Hepatocyte (in vitro differentiated cells): ENCODE measurements around the gene AKAP12. TPM values are rescaled to one million over a fixed set of nuclear protein-coding genes. Genes with fewer than 3 reads are reported as not detected.

Experiments
- DNase-seq: peaks from one replicate; pipeline ENCODE4 v3.0.0-alpha.2; 2016; ENCODE audit warnings: low spot score
- H2AFZ ChIP-seq: fragments of 200-600 bp; sonication (generic); 2 replicates; pipeline ENCODE4 v1.6.0; 2016; ENCODE audit warnings: antibody characterized with exemption, mild to moderate bottlenecking
- H3K27ac ChIP-seq: fragments of 200-600 bp; sonication (generic); 2 replicates; pipeline ENCODE4 v1.5.1; 2016; ENCODE audit warnings: mild to moderate bottlenecking
- H3K27me3 ChIP-seq: fragments of 200-600 bp; sonication (generic); 2 replicates; pipeline ENCODE4 v1.6.1; 2016
- H3K36me3 ChIP-seq: fragments of 200-600 bp; sonication (generic); replicated peaks from 2 replicates; pipeline ENCODE4 v1.5.1; 2016; ENCODE audit warnings: low read depth; ENCODE audit not compliant: insufficient read depth
- H3K4me1 ChIP-seq: fragments of 200-600 bp; sonication (generic); 2 replicates; pipeline ENCODE4 v1.5.1; 2016; ENCODE audit warnings: mild to moderate bottlenecking, moderate library complexity; ENCODE audit not compliant: insufficient read depth
- H3K4me2 ChIP-seq: fragments of 200-600 bp; sonication (generic); 2 replicates; pipeline ENCODE4 v1.6.0; 2016
- H3K4me3 ChIP-seq: fragments of 200-600 bp; sonication (generic); 2 replicates; pipeline ENCODE4 v1.5.1; 2016; ENCODE audit warnings: mild to moderate bottlenecking
- H3K79me2 ChIP-seq: fragments of 200-600 bp; sonication (generic); 2 replicates; pipeline ENCODE4 v1.6.0; 2017; ENCODE audit warnings: mild to moderate bottlenecking
- H3K9me2 ChIP-seq: fragments of 200-600 bp; sonication (generic); replicated peaks from 2 replicates; pipeline ENCODE4 v1.6.0; 2017; ENCODE audit warnings: mild to moderate bottlenecking; ENCODE audit not compliant: insufficient read depth
- H3K9me3 ChIP-seq: fragments of 200-600 bp; sonication (generic); 2 replicates; pipeline ENCODE4 v1.5.1; 2016; ENCODE audit warnings: low read depth, mild to moderate bottlenecking
- H4K20me1 ChIP-seq: fragments of 200-600 bp; sonication (generic); 2 replicates; pipeline ENCODE4 v1.6.0; 2016; ENCODE audit warnings: mild to moderate bottlenecking; ENCODE audit not compliant: insufficient read depth, poor library complexity, severe bottlenecking
- CTCF ChIP-seq: fragments of 200-600 bp; sonication (generic); IDR thresholded peaks from 2 replicates; pipeline ENCODE4 v1.5.1; 2016; ENCODE audit warnings: antibody characterized with exemption, mild to moderate bottlenecking; ENCODE audit not compliant: poor library complexity
- EZH2 ChIP-seq: fragments of 200-600 bp; sonication (generic); IDR thresholded peaks from 2 replicates; pipeline ENCODE4 v1.6.1; 2016; ENCODE audit warnings: antibody characterized with exemption, mild to moderate bottlenecking, borderline replicate concordance
- EZH2phosphoT487 ChIP-seq: fragments of 200-600 bp; sonication (generic); IDR thresholded peaks from one replicate; pipeline ENCODE4 v1.6.1; 2018; ENCODE audit warnings: antibody characterized with exemption, mild to moderate bottlenecking, low read depth, moderate library complexity; ENCODE audit not compliant: unreplicated experiment, severe bottlenecking
- WGBS: methylation state at CpG from one replicate; pipeline ENCODE4 v1.1.6; 2016; ENCODE audit warnings: low lambda C conversion rate; ENCODE audit errors: missing lambda C conversion rate; 5-methylcytosine and 5-hydroxymethylcytosine counted together
- polyA plus RNA-seq: library from polyadenylated mRNA; unstranded; fragments of >200 nt; fragmentation: Nextera tagmentation; extraction: Ambion mirVana; gene quantifications from 2 replicates; pipeline ENCODE4 v1.2.1, GENCODE V29; 2016
- total RNA-seq: library from RNA; depleted of rRNA; stranded (reverse); fragments of >200 nt; gene quantifications from 2 replicates; pipeline ENCODE4 v1.2.3, GENCODE V29; 2014

Gene AKAP12
- total and polyA plus RNA-seq, 2 experiments from 2014 or later = 32.1 to 46.2 TPM

- Histone ChIP-seq H2AFZ (no peak overlapping the region), H3K79me2 (no peaks in the 10 kb centered on the region), H3K4me1 (peaks cover 3% of the 10 kb centered on the region), H4K20me1 (no peaks in the 10 kb centered on the region), H3K4me2 (no peak overlapping the region), H3K9me3 (no peaks in the 10 kb centered on the region), H3K4me3 (no peak overlapping the region), H3K36me3 (no peaks in the 10 kb centered on the region), H3K9me2 (no peaks in the 10 kb centered on the region), H3K27me3 (peaks cover 4% of the 10 kb centered on the region), H3K27ac (no peak overlapping the region)
- TF ChIP-seq EZH2phosphoT487 (no peak), EZH2 (no peak), CTCF (no peak)
- WGBS = 86% methylated on average over 6 of the region's 6 CpGs
- no peak for DNase-seq
Measured at GRCh38 chr6:151236668-151237401, 2.9 kb upstream of the AKAP12 start.

- peak overlapping the region; percentile 70 for H2AFZ ChIP-seq
- no peaks in the 10 kb centered on the region for H3K9me3 ChIP-seq
- no peaks in the 10 kb centered on the region for H4K20me1 ChIP-seq
- H3K27ac ChIP-seq = peak overlapping the region; percentile 74
- peak overlapping the region; percentile 96 for H3K4me2 ChIP-seq
- under 1% methylated on average over 55 of the region's 60 CpGs for WGBS
- peaks cover 3% of the 10 kb centered on the region for H3K79me2 ChIP-seq
- peak; percentile 83 for DNase-seq
- peaks cover 11% of the 10 kb centered on the region for H3K27me3 ChIP-seq
- no peaks in the 10 kb centered on the region for H3K36me3 ChIP-seq
- no peak for TF ChIP-seq EZH2phosphoT487
- peak; percentile 8 for TF ChIP-seq CTCF
- no peaks in the 10 kb centered on the region for H3K9me2 ChIP-seq
- peak overlapping the region; percentile 73 for H3K4me3 ChIP-seq
- peaks cover 3% of the 10 kb centered on the region for H3K4me1 ChIP-seq
Measured at GRCh38 chr6:151240036-151240685, 394 bp downstream of the AKAP12 start.

GRCh38 chr6:151240791-151241642, 1.2 kb downstream of the AKAP12 start:
- TF ChIP-seq EZH2 (no peak), CTCF (no peak), EZH2phosphoT487 (no peak)
- no peaks in the 10 kb centered on the region for H4K20me1 ChIP-seq
- WGBS = 1% methylated on average over 63 of the region's 68 CpGs
- peak; percentile 64 for DNase-seq
- H3K79me2 ChIP-seq = peaks cover 3% of the 10 kb centered on the region
- peaks cover 3% of the 10 kb centered on the region for H3K4me1 ChIP-seq
- H3K9me2 ChIP-seq = no peaks in the 10 kb centered on the region
- H3K36me3 ChIP-seq = no peaks in the 10 kb centered on the region
- H3K4me3 ChIP-seq = peak overlapping the region; percentile 73
- H2AFZ ChIP-seq = peak overlapping the region; percentile 70
- H3K9me3 ChIP-seq = no peaks in the 10 kb centered on the region
- peak overlapping the region; percentile 74 for H3K27ac ChIP-seq
- H3K27me3 ChIP-seq = peaks cover 11% of the 10 kb centered on the region
- H3K4me2 ChIP-seq = peak overlapping the region; percentile 96
